HEK293T (cell line): ENCODE results near the gene VAT1L.

Experiments
- CTCF ChIA-PET: fragments of 350-600 bp; formaldehyde crosslinking; extraction: SDS; loops from one replicate; lab custom pipeline; 2021; ENCODE audit warnings: antibody characterized with exemption, inconsistent platforms; lab: Yijun Ruan, JAX
- POLR2A ChIA-PET: fragments of 350-600 bp; formaldehyde crosslinking; extraction: SDS; loops from one replicate; lab custom pipeline; 2020; ENCODE audit warnings: antibody characterized with exemption, inconsistent platforms; lab: Yijun Ruan, JAX
- DNase-seq: peaks from one replicate; pipeline ENCODE4 v3.0.0; 2012; ENCODE audit warnings: mixed read lengths; ENCODE audit errors: extremely low spot score
- ARNT ChIP-seq: fragments of 450-650 bp; IDR thresholded peaks from 2 replicates; pipeline ENCODE4 v1.6.1; 2017; ENCODE audit warnings: mild to moderate bottlenecking
- BHLHE40 ChIP-seq: fragments of 450-650 bp; IDR thresholded peaks from 2 replicates; pipeline ENCODE4 v1.6.1; 2016; ENCODE audit warnings: mild to moderate bottlenecking, moderate library complexity, borderline replicate concordance
- CTBP1 ChIP-seq: fragments of 450-650 bp; IDR thresholded peaks from 2 replicates; pipeline ENCODE4 v1.6.1; 2016; ENCODE audit warnings: borderline replicate concordance
- ELF4 ChIP-seq: fragments of 450-650 bp; IDR thresholded peaks from 2 replicates; pipeline ENCODE4 v1.6.1; 2017; ENCODE audit warnings: antibody characterized with exemption
- FOXA1 ChIP-seq: fragments of 450-650 bp; IDR thresholded peaks from 2 replicates; pipeline ENCODE4 v1.6.1; 2016; ENCODE audit warnings: mild to moderate bottlenecking
- FOXK2 ChIP-seq: fragments of 450-650 bp; IDR thresholded peaks from 2 replicates; pipeline ENCODE4 v1.6.1; 2016; ENCODE audit warnings: mild to moderate bottlenecking
- FOXM1 ChIP-seq: fragments of 450-650 bp; IDR thresholded peaks from 2 replicates; pipeline ENCODE4 v1.6.1; 2017; ENCODE audit warnings: mild to moderate bottlenecking, borderline replicate concordance
- HDGF ChIP-seq: fragments of 450-650 bp; IDR thresholded peaks from 2 replicates; pipeline ENCODE4 v1.6.1; 2017; ENCODE audit warnings: antibody characterized with exemption, borderline replicate concordance
- L3MBTL2 ChIP-seq: fragments of 450-650 bp; conservative IDR thresholded peaks from 2 replicates; pipeline ENCODE4 v1.6.1; 2016; ENCODE audit warnings: mild to moderate bottlenecking
- LEF1 ChIP-seq: fragments of 450-650 bp; IDR thresholded peaks from 2 replicates; pipeline ENCODE4 v1.6.1; 2017; ENCODE audit warnings: mild to moderate bottlenecking, borderline replicate concordance
- NFRKB ChIP-seq: fragments of 450-650 bp; IDR thresholded peaks from 2 replicates; pipeline ENCODE4 v1.6.1; 2016; ENCODE audit warnings: mild to moderate bottlenecking, moderate library complexity
- SP1 ChIP-seq: fragments of 450-650 bp; IDR thresholded peaks from 2 replicates; pipeline ENCODE4 v1.6.1; 2017
- SUZ12 ChIP-seq: fragments of 450-650 bp; IDR thresholded peaks from 2 replicates; pipeline ENCODE4 v1.6.1; 2016; ENCODE audit warnings: mild to moderate bottlenecking
- TARDBP ChIP-seq: fragments of 450-650 bp; IDR thresholded peaks from 2 replicates; pipeline ENCODE4 v1.6.1; 2016
- ZNF384 ChIP-seq: fragments of 450-650 bp; IDR thresholded peaks from 2 replicates; pipeline ENCODE4 v1.6.1; 2016
- TF ChIP-seq, protein P1 (sequence below): fragments of 450-650 bp; IDR thresholded peaks from 2 replicates; pipeline ENCODE4 v1.6.1; 2016

The VAT1L gene

DNA sequence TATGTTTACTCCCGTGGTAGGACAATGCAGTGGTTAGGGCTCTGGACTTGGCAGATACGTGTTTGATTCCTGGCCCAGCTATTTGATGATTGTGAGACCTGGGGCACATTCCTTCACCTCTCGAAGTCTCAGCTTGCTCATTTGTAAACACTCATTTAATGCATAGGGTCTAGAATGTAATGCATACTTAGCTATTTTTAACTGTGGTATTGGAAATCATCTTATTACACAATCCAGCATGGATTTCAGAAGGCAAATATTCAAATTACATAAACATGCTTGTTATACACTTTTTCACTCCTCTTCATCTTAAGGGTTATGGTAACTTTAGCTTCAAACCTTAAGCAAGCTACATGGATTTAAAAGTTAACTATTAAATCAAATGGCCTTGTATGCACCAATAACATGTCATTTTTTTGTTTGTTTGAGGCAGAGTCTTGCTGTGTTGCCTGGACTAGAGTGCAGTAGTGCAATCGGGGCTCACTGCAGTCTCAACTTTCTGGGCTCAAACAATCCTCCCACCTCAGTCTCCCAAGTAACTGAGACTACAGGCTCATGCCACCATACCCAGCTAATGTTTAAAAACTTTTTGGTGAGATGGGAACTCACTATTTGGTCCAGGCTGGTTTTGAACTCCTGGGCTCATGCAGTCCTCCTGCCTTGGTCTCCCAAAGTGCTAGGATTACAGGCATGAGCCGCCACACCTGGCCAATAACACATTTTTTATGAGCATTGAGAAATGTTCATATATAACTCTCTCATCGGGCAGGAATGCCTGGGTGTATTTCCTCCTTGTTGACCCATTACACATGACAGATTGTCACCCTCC is 52.5 kb downstream of the VAT1L start:
- ChIA-PET POLR2A (no interaction called here), CTCF (interaction anchor here (0.7 kb wide), 1 partner anchor 64 kb away, joined by 5 read pairs; no protein-coding TSS in a partner anchor)
- DNase-seq: no peak
- no peak for TF ChIP-seq BHLHE40
- TF ChIP-seq, protein P1, sequence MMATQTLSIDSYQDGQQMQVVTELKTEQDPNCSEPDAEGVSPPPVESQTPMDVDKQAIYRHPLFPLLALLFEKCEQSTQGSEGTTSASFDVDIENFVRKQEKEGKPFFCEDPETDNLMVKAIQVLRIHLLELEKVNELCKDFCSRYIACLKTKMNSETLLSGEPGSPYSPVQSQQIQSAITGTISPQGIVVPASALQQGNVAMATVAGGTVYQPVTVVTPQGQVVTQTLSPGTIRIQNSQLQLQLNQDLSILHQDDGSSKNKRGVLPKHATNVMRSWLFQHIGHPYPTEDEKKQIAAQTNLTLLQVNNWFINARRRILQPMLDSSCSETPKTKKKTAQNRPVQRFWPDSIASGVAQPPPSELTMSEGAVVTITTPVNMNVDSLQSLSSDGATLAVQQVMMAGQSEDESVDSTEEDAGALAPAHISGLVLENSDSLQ: no peak
- TF ChIP-seq FOXA1: no peak
- no peak for TF ChIP-seq ELF4
- TF ChIP-seq ARNT: no peak
- no peak for TF ChIP-seq LEF1
- no peak for TF ChIP-seq SP1
- TF ChIP-seq FOXM1: no peak
- no peak for TF ChIP-seq FOXK2
- no peak for TF ChIP-seq CTBP1
- no peak for TF ChIP-seq NFRKB
- no peak for TF ChIP-seq TARDBP
- no peak for TF ChIP-seq ZNF384
- TF ChIP-seq SUZ12: no peak

- ChIA-PET POLR2A (no interaction called here), CTCF (interaction anchor here (0.7 kb wide), 1 partner anchor 65 kb away, joined by 5 read pairs; no protein-coding TSS in a partner anchor)
- no peak for TF ChIP-seq SUZ12
- TF ChIP-seq FOXM1: no peak
- TF ChIP-seq SP1: no peak
- TF ChIP-seq CTBP1: no peak
- TF ChIP-seq TARDBP: no peak
- TF ChIP-seq ELF4: no peak
- TF ChIP-seq L3MBTL2: no peak
- TF ChIP-seq FOXK2: no peak
- TF ChIP-seq BHLHE40: no peak
- no peak for TF ChIP-seq ARNT
- no peak for TF ChIP-seq FOXA1
- no peak for DNase-seq
Observed at GRCh38 chr16:77841502-77841763, 53.1 kb downstream of the VAT1L start.

DNA sequence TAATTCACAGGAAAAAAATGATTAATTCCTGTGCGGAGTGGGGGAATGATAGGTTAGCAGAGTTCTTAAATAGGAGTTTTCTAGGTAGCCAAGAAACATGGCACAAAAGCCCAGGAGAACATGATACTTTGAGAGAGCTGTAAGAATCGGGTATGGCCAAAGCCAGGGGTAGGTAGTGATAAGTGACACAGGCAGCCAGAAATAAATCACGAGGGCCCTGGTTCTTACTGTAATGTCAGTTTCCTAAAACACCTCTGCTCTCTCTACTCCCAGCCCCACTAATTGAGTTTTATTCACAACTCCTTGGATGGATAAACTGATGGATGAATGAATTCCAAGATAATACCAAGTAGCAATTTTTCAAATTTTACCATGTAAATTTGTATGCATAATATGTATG is 54.1 kb downstream of the VAT1L start:
- TF ChIP-seq NFRKB (no peak), ZNF384 (no peak), BHLHE40 (no peak), FOXM1 (no peak), HDGF (no peak), TARDBP (no peak), CTBP1 (no peak), LEF1 (no peak), SUZ12 (no peak), FOXK2 (no peak), SP1 (no peak), ARNT (no peak), FOXA1 (no peak), ELF4 (no peak), L3MBTL2 (no peak)
- TF ChIP-seq, protein P1: no peak
- no peak for DNase-seq
- ChIA-PET CTCF (no interaction called here), POLR2A (no interaction called here)

DNA sequence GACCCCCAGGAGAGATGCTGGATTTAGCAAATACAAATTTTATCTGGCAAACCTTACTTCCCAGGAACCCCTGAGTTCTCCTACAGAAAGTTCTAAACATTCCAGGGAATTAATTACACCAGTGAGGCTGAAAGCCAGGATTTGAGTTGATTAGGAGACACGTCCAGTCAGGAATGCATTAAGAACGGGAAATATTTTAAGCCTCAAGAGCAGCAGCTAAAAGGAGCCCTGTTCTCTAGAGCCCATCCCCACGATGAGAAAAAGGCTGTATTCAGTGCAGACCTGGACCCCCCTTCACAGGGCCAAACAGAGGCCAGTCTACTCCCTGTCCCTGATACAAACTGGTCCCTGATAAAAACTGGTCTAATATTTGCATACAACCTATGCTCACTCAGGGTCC is 55.0 kb downstream of the VAT1L start:
- DNase-seq: no peak
- POLR2A ChIA-PET: no interaction called here

DNA sequence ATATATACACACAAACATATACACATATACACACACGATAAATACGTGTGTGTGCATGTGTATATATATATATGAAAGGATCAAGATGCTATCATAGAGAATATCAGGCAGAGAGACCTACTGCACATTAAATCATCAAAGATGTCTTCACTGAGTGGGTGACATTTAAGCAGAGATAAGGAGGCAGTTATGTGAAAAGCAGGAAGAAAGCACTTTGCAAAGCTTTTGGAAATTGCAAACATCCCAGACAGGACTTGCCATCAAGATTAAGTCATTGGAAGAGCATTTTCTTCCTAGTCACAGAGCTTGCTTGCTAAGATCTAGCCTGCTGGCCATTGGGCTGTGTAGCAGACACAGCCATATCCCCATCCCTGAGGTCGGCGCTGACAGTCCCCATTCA is 56.4 kb downstream of the VAT1L start:
- ChIA-PET POLR2A (no interaction called here), CTCF (no interaction called here)
- TF ChIP-seq TARDBP (no peak), BHLHE40 (no peak), HDGF (no peak), SUZ12 (no peak), ELF4 (no peak), ZNF384 (no peak), LEF1 (no peak), NFRKB (no peak), FOXM1 (no peak), FOXK2 (no peak)
- TF ChIP-seq, protein P1: no peak
- no peak for DNase-seq

More for the DNA sequence above, 55.0 kb downstream of the VAT1L start:
- CTCF ChIA-PET: no interaction called here
- no peak for TF ChIP-seq LEF1
- TF ChIP-seq ZNF384: no peak
- no peak for TF ChIP-seq FOXK2
- TF ChIP-seq HDGF: no peak
- no peak for TF ChIP-seq L3MBTL2
- TF ChIP-seq ARNT: no peak
- TF ChIP-seq, protein P1: no peak
- no peak for TF ChIP-seq SP1
- TF ChIP-seq BHLHE40: no peak
- no peak for TF ChIP-seq FOXA1
- TF ChIP-seq ELF4: no peak
- no peak for TF ChIP-seq SUZ12
- no peak for TF ChIP-seq NFRKB
- no peak for TF ChIP-seq TARDBP
- TF ChIP-seq FOXM1: no peak
- no peak for TF ChIP-seq CTBP1
